HepG2 (cell line): ENCODE measurements around the gene PDE5A. TPM values are rescaled to one million over a fixed set of nuclear protein-coding genes. Genes with fewer than 3 reads are reported as not detected.

Experiments
- ATAC-seq: fragments of 200-7000 bp; cut with Tn5 transposase; 3 replicates; pipeline ENCODE4 v1.9.1; 2020; ENCODE audit warnings: mild to moderate bottlenecking, moderate library complexity
- BruUV-seq: library from RNA; stranded (reverse); fragments of 400-500 nt; replicated peaks from 2 replicates; lab custom pipeline; 2021; lab: Mats Ljungman, UMichigan
- CTCF ChIA-PET: fragments of 300-600 bp; formaldehyde crosslinking; extraction: SDS; loops from one replicate; lab custom pipeline; 2021; ENCODE audit warnings: low total read pairs, inconsistent platforms, low intra/inter-chr PET ratio; lab: Yijun Ruan, JAX
- POLR2A ChIA-PET: fragments of 350-600 bp; sonication (Branson Sonifier 250); formaldehyde crosslinking; loops from one replicate; lab custom pipeline; 2020; ENCODE audit warnings: antibody characterized with exemption, inconsistent platforms; lab: Yijun Ruan, JAX
- DNase-seq: peaks from one replicate; pipeline ENCODE4 v3.0.0-alpha.2; 2015; ENCODE audit warnings: low spot score
- FAIRE-seq: peaks from 3 replicates; lab custom pipeline; 2011; peaks lifted over from hg19 to GRCh38; lab: Jason Lieb, UNC
- H2AFZ ChIP-seq: one replicate; pipeline ENCODE4 v1.6.1; 2011; ENCODE audit warnings: low read length, inconsistent platforms
- H3K27ac ChIP-seq: fragments of 300-600 bp; 3 replicates; pipeline ENCODE4 v1.8.0; 2011; ENCODE audit warnings: mixed run types, mild to moderate bottlenecking, mixed read lengths, low read length, inconsistent platforms; ENCODE audit not compliant: insufficient read depth; ENCODE audit errors: extremely low read length
- H3K27me3 ChIP-seq, 2 experiments: fragments of 200-600 bp in 1 of 2; 2 replicates in 1 of 2; 3 replicates in 1 of 2; pipeline versions ENCODE4 v1.6.0 to v1.8.0; 2011; ENCODE audit warnings: low read length in 2 of 2, mild to moderate bottlenecking in 2 of 2, moderate library complexity in 2 of 2, inconsistent platforms in 1 of 2; ENCODE audit not compliant: insufficient read depth in 2 of 2, control insufficient read depth in 1 of 2
- H3K36me3 ChIP-seq, 2 experiments: fragments of 200-600 bp in 1 of 2; replicated peaks in 1 of 2; 2 replicates in 1 of 2; 3 replicates in 1 of 2; pipeline versions ENCODE4 v1.5.1 to v1.8.0; 2011; ENCODE audit warnings: low read length in 2 of 2, inconsistent platforms in 1 of 2; ENCODE audit not compliant: insufficient read depth in 2 of 2, control insufficient read depth in 1 of 2
- H3K4me1 ChIP-seq: 2 replicates; pipeline ENCODE4 v1.5.1; 2012; ENCODE audit warnings: low read length, inconsistent platforms; ENCODE audit not compliant: insufficient read depth
- H3K4me2 ChIP-seq: 2 replicates; pipeline ENCODE4 v1.6.0; 2011; ENCODE audit warnings: low read depth, low read length, inconsistent platforms
- H3K4me3 ChIP-seq, 3 experiments: fragments of 200-600 bp in 1 of 3; sonication (generic), shearing (Covaris generic) in 1 of 3; replicated peaks in 1 of 3; 2 replicates each; pipeline ENCODE4 v1.5.1; 2011 to 2016; ENCODE audit warnings: low read length in 3 of 3, inconsistent platforms in 2 of 3, low read depth in 2 of 3, mild to moderate bottlenecking in 2 of 3, control low read depth in 1 of 3, mixed read lengths in 1 of 3; ENCODE audit not compliant: insufficient read depth in 1 of 3
- H3K79me2 ChIP-seq: one replicate; pipeline ENCODE4 v1.6.1; 2011; ENCODE audit warnings: low read length, inconsistent platforms; ENCODE audit not compliant: insufficient read depth
- H3K9ac ChIP-seq: 2 replicates; pipeline ENCODE4 v1.6.0; 2011; ENCODE audit warnings: mild to moderate bottlenecking, low read depth, low read length, inconsistent platforms; ENCODE audit not compliant: insufficient read depth
- H3K9me3 ChIP-seq: 2 replicates; pipeline ENCODE4 v1.5.1; 2012; ENCODE audit warnings: mild to moderate bottlenecking, low read length
- H4K20me1 ChIP-seq: 2 replicates; pipeline ENCODE4 v1.6.0; 2011; ENCODE audit warnings: inconsistent platforms, mild to moderate bottlenecking, low read length, moderate library complexity; ENCODE audit not compliant: insufficient read depth
- HNF4A ChIP-seq: sonication (generic); formaldehyde crosslinking; IDR thresholded peaks from 2 replicates; pipeline ENCODE4 v1.4.0; 2020; ENCODE audit warnings: missing genetic modification reagents
- MAFF ChIP-seq: IDR thresholded peaks from 2 replicates; pipeline ENCODE4 v1.6.1; 2011; ENCODE audit warnings: low read depth, low read length, improper control_type of control experiment
- MAFK ChIP-seq, 2 experiments: IDR thresholded peaks in 1 of 2; conservative IDR thresholded peaks in 1 of 2; 2 replicates each; pipeline ENCODE4 v1.6.1; 2011; ENCODE audit warnings: improper control_type of control experiment in 2 of 2, low read length in 2 of 2
- NFE2L1 ChIP-seq: sonication (generic); formaldehyde crosslinking; IDR thresholded peaks from 2 replicates; pipeline ENCODE4 v1.4.0; 2020; ENCODE audit warnings: missing genetic modification reagents, mild to moderate bottlenecking, borderline replicate concordance
- NR2F2 ChIP-seq: IDR thresholded peaks from 2 replicates; pipeline ENCODE4 v1.6.1; 2012; ENCODE audit warnings: low read depth, inconsistent platforms, borderline replicate concordance
- ZNF44 ChIP-seq: sonication (generic); formaldehyde crosslinking; IDR thresholded peaks from 2 replicates; pipeline ENCODE4 v1.5.1; 2020; ENCODE audit warnings: mild to moderate bottlenecking, missing genetic modification reagents
- ZNF629 ChIP-seq: sonication (generic); formaldehyde crosslinking; conservative IDR thresholded peaks from 2 replicates; pipeline ENCODE4 v1.5.0; 2020; ENCODE audit warnings: missing genetic modification reagents
- WGBS: methylation state at CpG from one replicate; pipeline ENCODE4 v1.1.6; 2017; ENCODE audit warnings: low lambda C conversion rate; 5-methylcytosine and 5-hydroxymethylcytosine counted together
- in situ Hi-C: cut with HindIII; loops from 2 replicates; pipeline ENCODE4 v1.10.0; 2017; ENCODE audit warnings: low pct_unique_long_range_greater_than_20kb; ENCODE audit not compliant: extremely low pct_ligation_motif_present
- intact Hi-C: fragments of 100-400 bp; cut with micrococcal nuclease; formaldehyde crosslinking; loops from one replicate; pipeline ENCODE4 v1.10.0; 2022; ENCODE audit not compliant: unreplicated experiment
- polyA plus RNA-seq, 8 experiments: library from polyadenylated mRNA; depleted of rRNA in 3 of 8; stranded (reverse) in 7 of 8; unstranded in 1 of 8; fragments of >200 nt; fragmentation: Illumina TruSeq in 4 of 8; extraction: Trizol in 4 of 8; gene quantifications; 2 replicates each; pipeline versions ENCODE4 v1.2.1 to v1.2.3, GENCODE V29; 2011 to 2016; ENCODE audit warnings: low read depth in 4 of 8, missing spikeins in 1 of 8, mixed read lengths in 1 of 8; ENCODE audit not compliant: insufficient read depth in 1 of 8
- total RNA-seq, 5 experiments: library from RNA; depleted of rRNA; stranded (reverse); fragments of >200 nt; fragmentation: Illumina TruSeq; extraction: Trizol; gene quantifications; 2 replicates each; pipeline ENCODE4 v1.2.3, GENCODE V29; 2016; ENCODE audit warnings: low read depth in 1 of 5

Gene PDE5A
- total and polyA plus RNA-seq, 2 of the 13 experiments (the other 11 are each of a cell fraction or from before 2014, with no cell fraction given): 0.22 to 0.44 TPM

GRCh38 chr4:119479835-119480234 lies 148.8 kb downstream of the PDE5A start:
- FAIRE-seq: no peak

GRCh38 chr4:119479180-119479808 lies 149.3 kb downstream of the PDE5A start:
- in situ Hi-C loops: loop anchor here (25.0 kb wide), 1 partner anchor 492 kb away; no protein-coding TSS in a partner anchor
- H2AFZ ChIP-seq: no peak overlapping the region
- peak; percentile 68 for TF ChIP-seq MAFF
- no peak for TF ChIP-seq NFE2L1 (CRISPR knock-in tag)
- peak; percentile 53; the same call in 1 of the 2 replicates for TF ChIP-seq ZNF629 (CRISPR knock-in tag)
- peak; percentile 57 to 81; a peak in 3 of 4 replicates for TF ChIP-seq MAFK (conservative IDR thresholded peaks at IDR 0.05 in 1 of 2, IDR thresholded peaks at IDR 0.05 in 1 of 2; ENCODE audit: low read length in 2 of 2)
- peak; percentile 12; the same call in 1 of the 2 replicates for TF ChIP-seq HNF4A (CRISPR knock-in tag)
- TF ChIP-seq, all 625 proteins: peak for 4
- ATAC-seq (peak; percentile 34; the same call in 2 of the 3 replicates), DNase-seq (no peak), FAIRE-seq (no peak)
- Histone ChIP-seq H3K27ac (no peak overlapping the region), H3K27me3 (no peaks in the 10 kb centered on the region), H3K4me3 (no peak overlapping the region), H3K4me2 (no peak overlapping the region), H3K79me2 (no peaks in the 10 kb centered on the region), H3K36me3 (peaks cover 8 to 34% of the 10 kb centered on the region in 2 experiments), H3K9me3 (no peaks in the 10 kb centered on the region), H3K4me1 (peaks cover 26% of the 10 kb centered on the region), H4K20me1 (no peaks in the 10 kb centered on the region), H3K9ac (no peak overlapping the region)
- ChIA-PET CTCF (no interaction called here), POLR2A (no interaction called here)
- intact Hi-C loops: no loop called here
- BruUV-seq: no TSS peak
- 85% methylated on average over 2 of the region's 2 CpGs for WGBS

More at GRCh38 chr4:119479835-119480234, 148.8 kb downstream of the PDE5A start:
- Histone ChIP-seq H3K27ac (no peak overlapping the region), H3K4me3 (no peak overlapping the region), H3K4me1 (peaks cover 26% of the 10 kb centered on the region), H3K36me3 (peaks cover 8 to 34% of the 10 kb centered on the region in 2 experiments), H3K4me2 (no peak overlapping the region), H3K79me2 (no peaks in the 10 kb centered on the region), H3K9ac (no peak overlapping the region), H3K9me3 (no peaks in the 10 kb centered on the region)
- DNase-seq: no peak
- intact Hi-C loops: no loop called here
- ChIA-PET CTCF (no interaction called here), POLR2A (no interaction called here)
- in situ Hi-C loops: loop anchor here (10.0 to 25.0 kb wide), 2 partner anchors 165 to 493 kb away; no protein-coding TSS in a partner anchor
- no peak for TF ChIP-seq ZNF44 (CRISPR knock-in tag)
- TF ChIP-seq NR2F2: no peak
- TF ChIP-seq, all 625 proteins: peak for 0
- no TSS peak for BruUV-seq
- Histone ChIP-seq H4K20me1 (no peaks in the 10 kb centered on the region), H3K27me3 (no peaks in the 10 kb centered on the region), H2AFZ (no peak overlapping the region)
- no peak for ATAC-seq
